DMS 273 treated with DMSO at 0.1 percent for 48 hours (cell line): ENCODE results near the gene CBX1.
"Not testable (repeated sequence)": the region's sequence is repeated elsewhere in the genome, so short reads cannot be mapped to it uniquely, and the experiment has no call there.

Experiments used
- DNase-seq: peaks from one replicate; lab custom pipeline; 2025; lab: John Stamatoyannopoulos, UW

CBX1 gene

GRCh38 chr17:48123111-48123510 lies 21.8 kb upstream of the CBX1 start:
- peak; percentile 76 for DNase-seq

- DNase-seq = no peak
Measured at GRCh38 chr17:48122665-48123045, 21.4 kb upstream of the CBX1 start.

- no peak for DNase-seq
Measured at GRCh38 chr17:48121923-48122664, 20.8 kb upstream of the CBX1 start.

DNA sequence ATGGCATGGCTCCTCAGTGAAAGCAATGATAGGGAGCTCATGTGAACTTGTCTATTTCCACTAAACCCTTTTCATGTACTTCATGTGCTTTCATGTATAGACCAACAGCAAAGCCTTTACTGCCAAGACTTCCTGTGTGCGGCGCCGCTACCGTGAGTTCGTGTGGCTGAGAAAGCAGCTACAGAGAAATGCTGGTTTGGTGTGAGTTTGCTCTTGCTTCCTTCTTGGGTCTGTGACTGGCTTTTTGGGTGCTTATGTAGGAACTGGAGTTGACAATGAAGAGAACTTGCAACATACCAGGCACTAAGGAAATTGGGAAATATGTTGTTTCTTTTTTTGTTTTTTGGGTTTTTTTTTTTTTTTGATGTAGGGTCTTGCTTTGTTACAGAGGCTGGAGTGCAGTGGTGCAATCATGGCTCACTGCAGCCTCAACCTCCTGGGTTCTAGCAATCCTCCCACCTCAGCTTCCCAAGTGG lies 12.0 kb upstream of the CBX1 start:
- no peak for DNase-seq

DNA sequence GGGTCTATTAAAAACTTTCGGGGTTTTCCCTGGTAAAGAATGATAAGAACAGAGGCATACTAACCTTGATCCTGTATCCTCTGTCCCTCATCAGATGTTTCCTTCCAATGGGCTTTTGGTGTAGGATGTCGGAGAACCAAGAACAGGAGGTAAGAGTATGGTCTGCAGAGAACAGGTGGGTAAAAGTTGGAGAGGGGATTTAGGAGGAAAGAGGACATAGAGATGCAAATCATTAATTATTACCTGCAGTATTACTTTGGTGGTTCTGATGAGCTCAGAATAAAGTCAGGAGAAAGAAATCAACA lies 10.6 kb upstream of the CBX1 start:
- no peak for DNase-seq

- DNase-seq = no peak
Measured at GRCh38 chr17:48110761-48111160, 9.5 kb upstream of the CBX1 start.

DNA sequence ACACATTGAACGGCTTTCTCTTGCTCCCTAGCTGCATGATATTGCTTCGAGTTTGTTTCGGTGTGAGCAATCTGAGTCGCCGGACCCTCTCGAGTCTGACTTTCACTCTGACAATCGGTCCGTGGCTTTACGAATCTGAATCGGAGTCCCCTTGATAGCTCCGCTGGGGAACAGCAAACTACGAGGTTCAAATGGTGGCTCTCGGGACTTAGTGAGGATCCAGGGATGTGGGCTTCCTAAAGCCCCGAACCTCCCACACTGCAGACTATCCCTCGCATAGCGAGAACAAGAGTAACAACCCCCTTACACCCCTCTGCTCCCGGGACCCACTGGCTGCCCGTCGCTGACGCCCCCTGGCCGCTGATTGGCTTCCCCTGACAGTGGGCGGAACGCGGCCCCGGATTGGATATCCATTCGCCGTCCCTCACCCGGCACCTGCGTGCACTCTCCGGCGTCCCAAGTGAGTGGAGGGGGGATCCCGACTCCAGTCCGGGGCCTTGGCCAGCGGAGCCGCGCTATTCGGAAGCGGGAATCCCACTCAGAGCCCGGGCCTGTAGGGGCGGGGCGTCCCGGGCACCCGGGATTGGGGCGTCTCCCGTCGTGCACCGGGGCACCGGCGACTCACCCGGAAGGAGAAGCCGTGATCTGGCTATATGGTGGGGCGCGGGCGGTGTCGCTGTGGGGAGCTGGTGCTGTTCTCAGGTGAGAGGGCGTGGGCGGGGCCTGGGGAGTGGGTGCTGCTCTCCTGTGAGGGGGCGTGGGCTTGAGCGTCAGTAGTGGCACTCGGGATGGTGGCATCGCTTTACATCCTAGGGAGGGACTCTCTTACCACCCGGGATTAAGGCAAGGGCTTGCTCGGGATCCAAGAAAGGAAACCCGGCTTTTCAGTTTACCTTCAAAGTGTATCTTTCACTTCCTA lies 6.1 kb upstream of the CBX1 start, which contains the start of gene SNX11:
Gene SNX11 (plus strand): TSS at position 630 of the 919 bp plus-strand sequence. CDS start 4,278 bp downstream, outside the sequence.
- peak; percentile 80 for DNase-seq

DNA sequence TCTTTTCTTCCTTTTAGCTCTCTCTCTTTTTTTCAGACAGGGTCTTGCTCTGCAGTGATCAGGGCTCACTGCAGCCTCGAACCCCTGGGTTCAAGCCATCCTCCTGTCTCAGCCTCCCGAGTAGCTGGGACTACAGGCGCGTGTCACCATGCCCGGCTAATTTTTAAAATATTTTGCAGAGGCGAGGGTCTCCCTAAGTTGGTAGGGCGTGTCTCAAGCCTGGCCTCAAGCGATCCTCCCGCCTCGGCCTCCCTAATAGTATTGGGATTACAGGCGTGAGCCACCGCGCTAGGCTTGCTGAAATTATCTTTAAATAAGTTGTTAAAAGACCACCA lies 5.5 kb upstream of the CBX1 start:
- DNase-seq = no peak

DNA sequence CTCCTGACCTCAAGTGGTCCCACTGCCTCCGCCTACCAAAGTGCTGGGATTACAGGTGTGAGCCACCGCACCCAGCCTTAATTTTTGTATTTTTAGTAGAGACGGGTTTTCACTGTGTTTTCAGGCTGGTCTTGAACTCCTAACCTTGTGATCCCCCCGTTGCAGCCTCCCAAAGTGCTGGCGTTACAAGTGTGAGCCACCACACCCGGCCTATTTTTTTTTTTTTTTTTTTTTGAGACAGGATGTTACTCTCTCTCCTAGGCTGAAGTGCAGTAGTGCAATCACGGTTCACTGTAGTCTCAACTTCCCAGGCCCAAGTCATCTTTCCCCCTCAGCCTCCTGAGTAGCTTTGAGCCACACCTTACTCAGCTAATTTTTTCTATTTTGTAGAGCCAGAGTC lies 3.2 kb upstream of the CBX1 start:
- DNase-seq = no peak

GRCh38 chr17:48102798-48103715 lies 1.8 kb upstream of the CBX1 start:
- no peak for DNase-seq

- no peak for DNase-seq
Measured at GRCh38 chr17:48102043-48102750, 919 bp upstream of the CBX1 start.

DNA sequence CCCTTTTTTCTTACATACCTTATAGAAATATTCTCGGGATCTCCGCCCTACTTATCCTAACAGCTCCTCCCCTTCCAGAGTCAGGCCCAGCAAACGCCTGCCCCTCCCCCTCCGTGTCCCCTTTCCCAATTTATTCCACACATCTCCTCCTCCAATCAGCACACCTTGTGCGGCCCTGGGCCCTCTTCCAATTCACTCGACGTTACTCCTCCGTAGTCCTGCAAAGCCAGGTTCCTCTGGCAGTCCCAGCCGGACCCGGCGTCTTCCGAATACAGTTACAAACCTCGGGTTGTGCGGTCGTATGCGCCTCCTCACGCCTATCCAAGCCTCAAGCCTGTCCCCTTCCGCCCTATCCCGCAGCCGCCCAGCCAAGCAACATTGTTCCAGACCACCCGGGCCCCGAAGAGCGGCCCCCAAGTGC lies 677 bp downstream of the CBX1 start:
- DNase-seq = peak; percentile 58

DNA sequence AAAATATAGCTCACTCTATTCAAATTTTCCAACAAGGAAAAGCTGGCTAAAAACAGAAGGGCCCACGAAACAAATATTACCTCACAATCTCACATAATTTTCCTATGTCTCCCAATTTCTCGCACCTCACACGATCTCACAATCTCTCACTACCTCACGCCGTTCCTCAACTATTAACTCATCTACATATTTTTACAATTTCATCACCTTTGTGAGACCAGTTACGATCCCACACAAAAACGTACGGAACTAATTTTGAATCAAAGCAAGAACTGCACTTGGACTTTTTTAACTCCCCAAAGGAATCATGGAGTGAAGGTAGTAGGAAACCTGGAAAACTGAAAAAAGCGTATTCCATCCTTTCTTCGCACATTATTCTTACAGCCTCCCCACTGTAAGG lies 1.1 kb downstream of the CBX1 start:
- DNase-seq = no peak

GRCh38 chr17:48095611-48096010 lies 5.7 kb downstream of the CBX1 start:
- no peak for DNase-seq

- no peak for DNase-seq
Measured at GRCh38 chr17:48093341-48094045, 7.8 kb downstream of the CBX1 start.

DNA sequence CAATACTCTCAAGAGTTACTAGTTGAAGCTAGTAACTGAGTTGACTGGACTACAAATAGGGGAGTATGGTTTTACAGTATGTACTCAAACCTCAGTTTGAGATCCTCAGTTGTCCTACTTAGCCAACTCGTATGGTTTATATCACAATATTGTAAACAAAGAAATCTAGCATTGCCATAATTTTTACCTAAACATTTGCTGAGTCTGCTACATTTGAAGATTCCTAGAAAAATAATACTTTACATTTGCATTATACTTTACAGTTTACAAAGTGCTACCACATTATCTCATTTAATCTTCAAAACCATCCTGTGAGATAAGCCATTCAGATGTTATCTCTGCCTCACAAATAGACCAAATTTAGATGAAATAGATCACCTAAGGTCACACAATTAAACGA lies 16.3 kb downstream of the CBX1 start:
- no peak for DNase-seq

GRCh38 chr17:48081858-48082257 lies 19.4 kb downstream of the CBX1 start:
- no peak for DNase-seq

DNA sequence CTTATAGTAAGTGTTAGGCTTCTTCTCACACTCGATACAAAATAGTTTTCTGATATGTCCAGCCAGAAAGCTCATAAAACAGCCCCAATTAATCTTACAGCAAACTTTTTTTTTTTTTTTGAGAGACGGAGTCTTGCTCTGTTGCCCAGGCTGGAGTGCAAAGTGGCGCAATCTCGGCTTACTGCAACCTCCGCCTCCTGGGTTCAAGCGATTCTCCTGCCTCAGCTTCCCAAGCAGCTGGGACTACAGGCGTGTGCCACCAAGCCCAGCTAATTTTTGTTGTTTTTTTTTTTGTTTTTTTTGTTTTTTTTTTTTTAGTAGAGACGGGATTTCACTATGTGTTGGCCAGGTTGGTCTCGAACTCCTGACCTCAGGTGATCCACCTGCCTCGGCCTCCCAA lies 24.1 kb downstream of the CBX1 start:
- not testable (repeated sequence) for DNase-seq

- peak; percentile 26 for DNase-seq
Measured at GRCh38 chr17:48074322-48075081, 26.8 kb downstream of the CBX1 start.

DNA sequence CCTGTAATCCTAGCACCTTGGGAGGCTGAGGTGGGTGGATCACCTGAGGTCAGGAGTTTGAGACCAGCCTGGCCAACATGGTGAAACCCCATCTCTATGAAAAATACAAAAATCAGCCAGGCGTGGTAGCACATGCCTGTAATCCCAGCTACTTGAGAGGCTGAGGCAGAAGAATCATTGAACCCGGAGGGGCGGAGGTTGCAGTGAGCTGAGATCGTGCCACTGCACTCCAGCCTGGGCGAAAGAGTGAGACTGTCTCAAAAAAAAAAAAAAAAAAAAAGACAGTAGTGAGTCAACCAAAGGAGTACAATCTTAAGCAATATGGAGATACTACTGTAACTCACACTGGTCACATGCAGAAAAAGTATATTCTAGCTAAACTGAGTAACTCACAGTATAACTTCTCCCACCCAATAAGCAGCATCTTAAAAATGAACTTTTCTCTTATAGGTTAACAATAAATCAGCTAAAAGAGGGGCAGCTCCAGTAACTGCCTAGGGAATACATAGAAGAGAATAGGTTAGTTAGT lies 27.6 kb downstream of the CBX1 start:
- DNase-seq = not testable (repeated sequence)
